Measurements from ENCODE around the gene ADH4. TPM values are rescaled to one million over a fixed set of nuclear protein-coding genes. Genes with fewer than 3 reads are reported as not detected.

The ADH4 gene
- total and polyA plus RNA-seq, 2 of the 4 experiments (the other 2 are of a cell fraction): not detected

DNA sequence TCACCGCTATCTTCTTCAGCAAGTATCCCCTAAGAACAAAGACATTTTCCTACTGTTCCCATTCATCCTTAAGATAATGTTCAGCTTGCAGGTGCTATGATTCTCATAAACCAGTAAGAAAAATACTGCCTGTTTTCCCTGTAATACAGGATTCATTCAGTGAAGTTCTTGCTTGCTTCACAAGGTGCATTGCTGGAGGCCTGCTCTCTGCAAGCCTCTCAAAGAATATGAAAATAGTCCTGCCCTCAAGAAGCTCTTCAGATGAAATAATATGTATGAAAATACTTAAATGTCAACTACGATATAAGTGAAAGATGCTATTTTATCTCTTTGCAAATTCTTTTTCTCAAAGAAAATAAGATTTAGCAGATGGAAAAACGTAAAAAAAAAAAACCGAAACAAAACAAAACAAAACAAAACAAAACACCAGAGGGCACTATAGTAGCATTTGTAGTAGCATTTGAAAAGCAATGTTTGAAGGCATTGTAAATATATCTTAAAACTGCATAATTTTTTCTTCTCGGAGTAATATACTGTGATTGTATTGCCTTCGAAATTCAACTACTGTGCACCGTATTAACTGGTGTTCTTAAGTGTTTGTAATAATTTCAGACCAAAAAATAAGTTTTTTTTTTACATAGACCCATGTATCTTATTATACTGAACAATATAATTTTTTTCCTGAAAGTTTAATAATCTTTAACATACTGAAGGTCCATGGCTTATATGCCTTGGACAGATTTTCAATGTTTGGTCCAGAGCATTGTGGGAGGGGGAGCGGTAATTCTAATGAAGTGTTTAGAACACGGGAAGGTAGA, 26.0 kb downstream of the ADH4 start:
- peak; percentile 35 for DNase-seq
- in situ Hi-C loops (cut with MboI; ENCODE audit: low sequenced_read_pairs) (no loop called here), intact Hi-C loops (cut with micrococcal nuclease) (loop anchor here (1.0 to 5.0 kb wide), 3 partner anchors 84 to 345 kb away; no protein-coding TSS in a partner anchor), dilution Hi-C loops (cut with HindIII; ENCODE audit: low sequenced_read_pairs, unreplicated experiment) (no loop called here)
- Histone ChIP-seq H3K18ac (ENCODE audit: low read depth, low read length) (no peak overlapping the region), H3K36me3 (ENCODE audit: control insufficient read depth, insufficient read depth, low read length) (no peaks in the 10 kb centered on the region), H3K79me1 (ENCODE audit: low read depth in 1 of 2, low read length in 2 of 2) (no peaks in the 10 kb centered on the region), H3K9ac (ENCODE audit: low read depth, low read length) (no peak overlapping the region), H2AFZ (replicated peaks; ENCODE audit: low read length, poor library complexity) (no peak overlapping the region), H3K23ac (ENCODE audit: low read depth, low read length) (no peak overlapping the region), H3K56ac (ENCODE audit: extremely low read depth, insufficient read depth, low read length) (no peak overlapping the region), H2BK5ac (ENCODE audit: low read depth, low read length, poor library complexity, severe bottlenecking) (no peak overlapping the region), H3K14ac (replicated peaks; ENCODE audit: low read depth, low read length) (no peak overlapping the region), H3K27me3 (ENCODE audit: control insufficient read depth, insufficient read depth, low read length) (no peaks in the 10 kb centered on the region), H2BK20ac (ENCODE audit: low read depth, low read length) (peak overlapping the region; percentile 51; the same call in 1 of the 2 replicates), H3K27ac (ENCODE audit: insufficient read depth, low read length) (no peak overlapping the region; the same call in 1 of the 2 replicates), H3K4me2 (ENCODE audit: low read depth, low read length) (no peak overlapping the region), H2BK120ac (ENCODE audit: low read depth, low read length) (peak overlapping the region; percentile 8; the same call in 1 of the 2 replicates), H4K8ac (ENCODE audit: low read depth in 2 of 2, low read length in 2 of 2) (no peak overlapping the region), H2AK9ac (replicated peaks; ENCODE audit: low read depth, low read length, poor library complexity) (no peak overlapping the region), H3K9me1 (ENCODE audit: insufficient read depth, low read length) (no peaks in the 10 kb centered on the region), H3K4ac (ENCODE audit: low read depth, low read length) (no peak overlapping the region), H4K5ac (ENCODE audit: low read depth, low read length) (no peak overlapping the region; the same call in 1 of the 2 replicates), H2BK15ac (ENCODE audit: low read depth, low read length) (no peak overlapping the region), H3K4me3 (ENCODE audit: insufficient read depth, low read depth, low read length) (no peak overlapping the region), H3K4me1 (ENCODE audit: control insufficient read depth, insufficient read depth, low read length) (no peaks in the 10 kb centered on the region), H4K91ac (ENCODE audit: insufficient read depth, low read depth, low read length) (no peak overlapping the region), H4K20me1 (ENCODE audit: insufficient read depth, low read length) (no peaks in the 10 kb centered on the region), H2AK5ac (ENCODE audit: low read depth, low read length) (no peak overlapping the region), H3K9me3 (ENCODE audit: control insufficient read depth, insufficient read depth, low read length) (no peaks in the 10 kb centered on the region)
- WGBS, 2 experiments (ENCODE audit: extremely low coverage in 2 of 2, insufficient read length in 1 of 2): no CpG with 5 or more reads among the region's 9 CpGs
- no TSS peak for BruUV-seq (replicated peaks)
- POLR2A ChIA-PET (ENCODE audit: unreplicated experiment): no interaction called here
- ATAC-seq (ENCODE audit: low read depth): peak; percentile 37; the same call in 1 of the 2 replicates
- no peak for TF ChIP-seq BHLHE40 (IDR thresholded peaks at IDR 0.05; ENCODE audit: low read depth, low read length)
- no peak for TF ChIP-seq MXI1 (IDR thresholded peaks at IDR 0.05; ENCODE audit: borderline replicate concordance, low read depth, low read length)
- TF ChIP-seq SMC3 (IDR thresholded peaks at IDR 0.05; ENCODE audit: low read depth, low read length): peak; percentile 62
- peak; percentile 54 for TF ChIP-seq RAD21 (IDR thresholded peaks at IDR 0.05; ENCODE audit: low read length)
- TF ChIP-seq CHD1 (IDR thresholded peaks at IDR 0.05; ENCODE audit: low read depth, low read length): no peak
- TF ChIP-seq, protein P1, sequence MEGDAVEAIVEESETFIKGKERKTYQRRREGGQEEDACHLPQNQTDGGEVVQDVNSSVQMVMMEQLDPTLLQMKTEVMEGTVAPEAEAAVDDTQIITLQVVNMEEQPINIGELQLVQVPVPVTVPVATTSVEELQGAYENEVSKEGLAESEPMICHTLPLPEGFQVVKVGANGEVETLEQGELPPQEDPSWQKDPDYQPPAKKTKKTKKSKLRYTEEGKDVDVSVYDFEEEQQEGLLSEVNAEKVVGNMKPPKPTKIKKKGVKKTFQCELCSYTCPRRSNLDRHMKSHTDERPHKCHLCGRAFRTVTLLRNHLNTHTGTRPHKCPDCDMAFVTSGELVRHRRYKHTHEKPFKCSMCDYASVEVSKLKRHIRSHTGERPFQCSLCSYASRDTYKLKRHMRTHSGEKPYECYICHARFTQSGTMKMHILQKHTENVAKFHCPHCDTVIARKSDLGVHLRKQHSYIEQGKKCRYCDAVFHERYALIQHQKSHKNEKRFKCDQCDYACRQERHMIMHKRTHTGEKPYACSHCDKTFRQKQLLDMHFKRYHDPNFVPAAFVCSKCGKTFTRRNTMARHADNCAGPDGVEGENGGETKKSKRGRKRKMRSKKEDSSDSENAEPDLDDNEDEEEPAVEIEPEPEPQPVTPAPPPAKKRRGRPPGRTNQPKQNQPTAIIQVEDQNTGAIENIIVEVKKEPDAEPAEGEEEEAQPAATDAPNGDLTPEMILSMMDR (conservative IDR thresholded peaks at IDR 0.05; ENCODE audit: low read depth, low read length): peak; percentile 54
- no peak for TF ChIP-seq MAZ (IDR thresholded peaks at IDR 0.05; ENCODE audit: borderline replicate concordance, low read depth, low read length)
- CTCF ChIA-PET: interaction anchor here (0.5 to 1.0 kb wide), 3 partner anchors 158 to 757 kb away, joined by 3 to 4 read pairs (median 4); no protein-coding TSS in a partner anchor

Measured in IMR-90 (cell line).